ENCODE data around the gene PLIN4.
"Not testable (repeated sequence)": the region's sequence is repeated elsewhere in the genome, so short reads cannot be mapped to it uniquely, and the experiment has no call there.

Gene PLIN4

DNA sequence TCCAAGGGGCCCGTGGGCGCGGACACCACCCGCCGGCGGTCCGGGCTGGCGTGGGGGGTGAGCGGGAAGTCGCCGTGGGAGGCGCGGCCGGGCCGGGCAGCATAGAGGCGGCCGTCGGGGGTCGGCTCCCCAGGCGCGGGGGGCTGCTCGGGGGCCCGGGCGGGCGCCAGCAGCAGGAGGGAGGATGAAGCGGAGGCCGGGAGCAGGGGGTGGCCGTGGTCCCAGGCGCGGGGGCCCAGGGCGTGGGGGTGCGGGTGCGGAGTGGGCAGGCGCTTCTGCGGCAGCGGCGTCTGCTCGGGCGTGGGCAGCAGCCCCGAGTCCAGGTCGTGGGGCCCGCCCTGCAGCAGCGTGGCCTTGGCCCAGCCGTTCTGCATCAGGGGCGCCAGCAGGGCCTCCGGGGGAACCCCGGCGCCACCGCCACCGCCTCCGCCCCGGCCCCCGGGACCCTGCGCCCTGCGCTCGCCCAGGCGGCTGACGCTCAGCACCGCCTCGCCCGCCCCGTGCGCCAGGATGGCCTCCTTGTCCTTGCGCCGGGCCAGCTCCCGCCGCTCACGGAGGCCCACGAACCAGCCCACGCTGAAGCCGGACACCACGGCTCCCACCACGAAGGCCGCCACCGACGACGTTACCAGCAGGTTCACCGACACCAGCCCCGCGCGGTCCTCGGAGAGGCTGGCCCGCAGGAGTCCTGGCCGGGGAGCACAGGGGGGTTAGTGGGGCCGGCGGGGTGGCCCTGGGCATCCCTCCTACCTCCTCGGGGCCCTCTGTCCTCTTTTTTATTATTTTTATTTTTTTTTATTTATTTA lies 25.8 kb upstream of the PLIN4 start:
- DNase-seq (ENCODE audit: low spot score) = no peak

GRCh38 chr19:4542896-4543841 lies 24.9 kb upstream of the PLIN4 start:
- DNase-seq (ENCODE audit: low spot score) = no peak

GRCh38 chr19:4541806-4542145 lies 23.5 kb upstream of the PLIN4 start:
- not testable (repeated sequence) for DNase-seq (ENCODE audit: low spot score)

GRCh38 chr19:4541114-4541805 lies 23.0 kb upstream of the PLIN4 start:
- no peak for DNase-seq (ENCODE audit: low spot score)

- DNase-seq (ENCODE audit: low spot score) = no peak
Measured at GRCh38 chr19:4539693-4540581, 21.7 kb upstream of the PLIN4 start, which contains the start of gene LRG1. TSS of gene LRG1 (minus strand) at chr19:4540036. CDS start at chr19:4540013, 23 bp downstream.

- DNase-seq (ENCODE audit: low spot score) = no peak
Measured at GRCh38 chr19:4539169-4539692, 20.9 kb upstream of the PLIN4 start.

- DNase-seq (ENCODE audit: low spot score) = no peak
Measured at GRCh38 chr19:4538601-4538954, 20.3 kb upstream of the PLIN4 start.

DNA sequence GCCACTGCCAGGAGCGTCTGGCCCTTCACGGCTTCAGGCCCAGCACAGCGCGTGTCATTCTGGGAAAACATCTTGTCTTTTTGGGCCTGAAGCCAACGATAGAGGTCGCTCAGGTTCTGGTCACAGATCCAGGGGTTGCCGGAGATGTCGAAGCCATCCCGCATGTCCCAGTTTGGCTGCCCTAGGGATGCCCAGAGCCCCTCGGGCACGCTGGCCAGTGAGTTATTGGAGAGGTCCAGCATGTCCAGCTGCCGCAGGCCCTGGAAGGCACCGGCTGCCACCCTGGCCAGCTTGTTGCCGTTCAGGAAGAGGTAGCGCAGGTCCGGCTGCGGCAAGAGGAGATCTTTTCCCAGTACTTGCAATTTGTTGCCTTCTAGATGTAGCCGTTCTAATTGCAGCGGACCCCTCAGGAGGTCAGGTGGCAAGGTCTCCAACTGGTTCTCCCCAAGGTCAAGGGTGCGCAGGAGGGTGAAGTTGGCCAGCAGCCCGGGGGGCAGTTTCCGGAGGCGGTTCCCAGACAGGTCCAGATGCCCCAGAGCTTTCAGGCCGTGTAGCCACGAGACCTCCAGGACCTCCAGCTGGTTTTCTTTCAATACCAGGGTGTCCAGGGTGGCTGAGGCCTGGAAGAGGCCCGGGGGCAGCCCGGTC lies 19.8 kb upstream of the PLIN4 start:
- no peak for DNase-seq (ENCODE audit: low spot score)

DNA sequence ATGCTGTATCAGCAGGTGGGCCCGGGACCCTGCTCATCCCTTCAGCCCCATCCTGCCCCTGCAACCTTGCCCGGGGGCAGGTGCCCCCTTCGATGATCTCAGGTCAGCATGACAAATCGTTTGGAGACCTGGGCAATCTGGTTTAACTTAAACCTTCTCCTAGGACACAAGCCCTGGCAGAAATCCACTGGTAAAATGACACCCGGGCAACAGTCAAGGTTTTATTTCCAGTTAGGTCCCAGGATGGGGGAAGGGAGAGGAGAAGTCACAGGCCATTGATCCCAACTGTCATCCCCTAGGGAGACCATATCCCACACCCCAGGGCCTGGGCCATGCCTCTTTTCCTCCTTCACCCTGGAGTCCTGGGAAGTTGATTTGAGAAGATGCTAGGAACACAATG lies 18.5 kb upstream of the PLIN4 start:
- DNase-seq (ENCODE audit: low spot score) = no peak

DNA sequence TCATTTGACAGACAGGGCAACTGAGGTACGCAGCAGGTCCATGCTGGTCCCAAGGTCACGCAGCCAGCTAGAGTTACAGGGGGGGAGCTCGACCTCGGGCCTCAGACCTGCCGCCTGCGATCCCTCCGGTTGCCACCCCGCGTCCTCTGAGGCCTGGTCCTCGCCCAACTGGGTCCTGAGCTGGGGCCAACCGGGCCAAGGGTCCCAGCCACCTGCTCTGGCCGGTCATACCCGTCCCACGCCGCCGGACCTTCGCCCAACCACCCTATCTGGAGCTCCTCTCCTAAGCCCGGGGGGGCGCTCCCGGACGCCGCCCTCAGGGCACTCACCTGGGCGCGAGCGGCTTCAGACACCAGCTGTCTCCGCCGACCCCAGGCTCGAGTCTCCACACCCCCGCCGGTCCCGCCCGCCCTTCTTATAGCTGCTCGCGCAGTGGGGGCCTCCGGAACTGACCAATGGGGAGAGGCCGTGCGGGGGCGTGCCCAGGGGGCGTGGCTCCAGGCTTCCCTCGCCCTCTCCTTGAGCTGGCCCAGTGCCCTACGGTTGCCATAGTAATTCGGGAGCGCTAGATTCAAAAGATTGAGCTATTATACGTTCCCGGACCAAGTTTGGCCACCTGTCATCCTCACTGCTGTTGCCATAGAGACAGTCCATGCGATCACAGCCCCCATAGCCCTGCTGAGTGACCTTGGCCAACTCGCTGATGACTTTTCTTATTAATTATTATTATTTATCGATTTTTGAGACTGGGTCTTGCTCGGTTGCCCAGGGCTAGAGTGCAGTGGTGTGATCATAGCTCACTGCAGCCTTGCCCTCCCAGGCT lies 16.8 kb upstream of the PLIN4 start, which contains the start of gene PLIN5:
Gene PLIN5 (minus strand): TSS at position 389 of the 823 bp plus-strand sequence. CDS start 1,150 bp downstream, outside the sequence.
- DNase-seq (ENCODE audit: low spot score) = no peak

DNA sequence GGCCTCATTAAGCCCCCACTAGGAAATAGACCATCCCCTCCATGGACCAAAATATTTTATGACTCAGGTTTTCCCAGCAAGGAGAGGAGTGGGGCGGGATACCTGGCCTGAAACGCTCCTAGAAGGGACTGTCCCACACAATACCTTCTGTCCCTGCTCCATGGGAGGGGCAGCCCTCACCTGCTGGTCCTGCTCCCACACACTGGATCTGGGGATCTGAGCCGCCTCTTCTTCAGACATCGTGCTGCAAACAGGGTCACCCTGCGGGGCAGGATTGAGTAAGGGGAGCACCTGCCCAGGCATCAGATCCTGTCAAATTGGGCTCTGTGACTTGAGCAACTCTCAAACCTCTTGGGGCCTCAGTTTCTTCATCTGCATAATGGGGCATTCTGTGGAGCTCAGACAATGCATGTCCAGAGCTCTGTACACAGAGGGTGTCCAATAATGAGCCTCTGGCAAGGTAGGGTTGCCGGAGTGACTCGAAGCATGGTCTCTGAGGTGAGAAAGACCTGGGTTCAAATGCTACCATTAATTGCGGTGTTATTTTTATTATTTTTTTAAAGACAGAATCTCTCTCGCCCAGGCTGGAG lies 15.6 kb upstream of the PLIN4 start:
- DNase-seq (ENCODE audit: low spot score) = no peak

DNA sequence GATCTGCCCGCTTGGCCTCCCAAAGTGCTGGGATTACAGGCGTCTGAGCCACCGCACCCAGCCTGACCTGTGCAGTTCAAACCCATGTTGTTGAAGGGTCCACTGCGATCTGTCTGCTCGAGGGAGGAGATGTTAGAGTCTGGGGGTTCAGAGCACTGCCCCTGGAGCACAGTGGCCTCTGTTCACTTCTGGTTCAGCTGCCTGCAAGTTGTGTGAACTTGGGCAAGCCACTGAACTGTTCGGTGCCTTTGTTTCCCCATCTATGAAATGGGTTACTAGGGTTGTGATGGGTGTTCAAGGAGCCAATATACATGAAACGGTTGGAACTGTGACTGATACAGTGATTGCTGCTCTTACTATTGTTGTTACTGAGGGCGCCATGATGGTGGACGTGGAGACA lies 15.0 kb upstream of the PLIN4 start:
- DNase-seq (ENCODE audit: low spot score) = no peak

- no peak for DNase-seq (ENCODE audit: low spot score)
Measured at GRCh38 chr19:4531562-4532165, 13.4 kb upstream of the PLIN4 start.

GRCh38 chr19:4529924-4530522 lies 11.7 kb upstream of the PLIN4 start:
- no peak for DNase-seq (ENCODE audit: low spot score)

DNA sequence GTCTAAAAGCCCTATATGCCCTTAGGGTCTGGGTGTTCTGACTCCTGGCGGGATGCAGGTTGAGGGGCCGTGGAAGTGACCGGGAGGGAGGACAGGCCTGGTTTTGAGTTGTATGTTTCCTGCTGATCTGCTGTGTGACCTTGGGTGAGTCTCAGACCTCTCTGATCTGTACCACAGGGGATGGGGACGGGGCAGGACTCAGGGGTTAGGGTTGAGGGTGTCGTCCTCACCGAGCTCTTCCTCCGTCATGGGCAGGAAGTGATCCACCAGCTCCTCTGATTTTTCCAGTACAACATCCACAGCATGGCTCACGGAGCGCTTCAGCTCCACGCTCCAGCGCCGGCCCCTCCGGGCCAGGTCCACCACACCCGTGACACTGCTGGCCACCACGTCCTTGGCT lies 10.6 kb upstream of the PLIN4 start:
- DNase-seq (ENCODE audit: low spot score) = no peak

GRCh38 chr19:4527377-4527776 lies 9.1 kb upstream of the PLIN4 start:
- DNase-seq (ENCODE audit: low spot score) = not testable (repeated sequence)

DNA sequence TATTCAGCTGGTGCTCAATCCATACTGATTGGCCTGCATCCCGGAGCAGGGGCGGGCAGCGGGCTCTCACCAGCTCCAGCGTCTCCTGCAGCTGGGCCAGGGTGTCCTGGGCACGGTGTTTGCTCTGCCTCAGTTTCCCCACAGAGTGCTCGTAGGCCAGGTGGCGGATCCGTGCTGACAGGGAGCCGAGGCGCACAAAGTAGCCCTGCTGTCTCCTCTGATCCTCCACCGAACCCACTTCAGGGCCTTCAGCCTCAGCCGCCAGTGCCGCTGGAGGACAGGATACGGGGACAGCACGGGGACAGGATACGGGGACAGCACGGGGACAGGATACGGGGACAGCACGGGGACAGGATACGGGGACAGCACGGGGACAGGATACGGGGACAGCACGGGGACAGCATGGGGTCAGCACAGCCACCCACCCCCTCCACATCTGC lies 7.3 kb upstream of the PLIN4 start:
- no peak for DNase-seq (ENCODE audit: low spot score)

DNA sequence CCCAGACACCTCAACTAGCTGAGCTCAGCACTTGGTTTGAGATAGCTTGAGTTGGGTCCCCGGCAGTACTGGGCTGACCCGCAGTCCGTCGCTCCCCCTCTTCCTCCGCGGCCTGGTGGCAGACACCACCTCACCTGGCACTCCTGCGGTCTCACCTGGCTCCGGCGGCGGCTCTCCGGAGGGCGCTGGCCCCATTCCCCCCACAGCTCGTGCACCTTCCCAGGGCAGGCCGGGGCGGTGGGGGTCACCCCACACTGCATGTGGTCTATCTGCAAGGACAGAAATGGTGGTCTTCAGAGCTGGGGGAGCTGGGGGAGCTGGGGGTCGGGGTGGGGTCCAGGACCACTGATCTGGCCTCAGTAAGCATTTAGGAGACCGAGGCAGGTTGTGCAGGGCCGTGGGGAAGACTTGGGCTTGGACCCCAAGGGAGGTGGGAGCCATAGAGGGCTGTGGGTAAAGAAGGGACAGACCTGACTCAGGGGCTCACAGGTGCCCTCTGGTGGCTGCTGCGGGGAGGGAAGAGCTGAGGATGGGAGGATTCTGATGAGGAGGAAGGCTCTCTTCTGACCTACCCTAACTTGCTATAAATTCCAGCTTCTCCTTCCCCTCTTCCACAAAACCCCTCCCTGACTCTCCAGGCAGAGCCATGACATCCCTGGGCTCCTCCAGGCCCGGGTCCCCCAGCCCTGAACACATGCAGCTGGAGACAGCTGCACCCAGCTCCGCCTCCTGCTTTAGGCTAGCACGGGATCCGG lies 6.7 kb upstream of the PLIN4 start:
- no peak for DNase-seq (ENCODE audit: low spot score)
